ENCODE results near the gene MCCC1. TPM values are rescaled to one million over a fixed set of nuclear protein-coding genes. Genes with fewer than 3 reads are reported as not detected.

Gene MCCC1
- total and polyA plus RNA-seq, 8 donors: 16.5 to 83.9 (median 42.6) TPM

- peaks cover 0 to 8% (median 0%) of the 10 kb centered on the region in 4 donors for H3K9me3 ChIP-seq
- H3K4me1 ChIP-seq: no peaks in the 10 kb centered on the region
- H3K27me3 ChIP-seq: no peaks in the 10 kb centered on the region
- no peak for TF ChIP-seq EP300 (IDR thresholded peaks at IDR 0.05)
- no peak for TF ChIP-seq POLR2A (IDR thresholded peaks at IDR 0.05)
- no peak for TF ChIP-seq POLR2AphosphoS5 (IDR thresholded peaks at IDR 0.05)
- TF ChIP-seq CTCF (IDR thresholded peaks at IDR 0.05): no peak
- H3K4me3 ChIP-seq: no peak overlapping the region
- peaks cover 24 to 93% (median 80%) of the 10 kb centered on the region in 4 donors for H3K36me3 ChIP-seq
- H3K27ac ChIP-seq: no peak overlapping the region
- intact Hi-C loops (cut with DNase I; ENCODE audit: low total_unique reads): no loop called here
- DNase-seq: no peak
Measured at GRCh38 chr3:183050706-183051105, 48.6 kb downstream of the MCCC1 start.

GRCh38 chr3:183046883-183047282 is 52.4 kb downstream of the MCCC1 start:
- no peak for DNase-seq
- WGBS, 5 donors: 58 to 66% (median 60%) methylated on average over 2 of the region's 2 CpGs
- TF ChIP-seq POLR2A (IDR thresholded peaks at IDR 0.05) (no peak), CTCF (IDR thresholded peaks at IDR 0.05) (no peak), EP300 (IDR thresholded peaks at IDR 0.05) (no peak), POLR2AphosphoS5 (IDR thresholded peaks at IDR 0.05) (no peak)
- no peaks in the 10 kb centered on the region for H3K27me3 ChIP-seq
- peaks cover 28 to 95% (median 78%) of the 10 kb centered on the region in 4 donors for H3K36me3 ChIP-seq
- H3K4me3 ChIP-seq: no peak overlapping the region
- no peaks in the 10 kb centered on the region for H3K4me1 ChIP-seq
- H3K27ac ChIP-seq: no peak overlapping the region
- intact Hi-C loops (cut with DNase I; ENCODE audit: low total_unique reads): no loop called here
- H3K9me3 ChIP-seq: peaks cover 0 to 8% (median 0%) of the 10 kb centered on the region in 4 donors

GRCh38 chr3:183044547-183045229 is 54.6 kb downstream of the MCCC1 start:
- Histone ChIP-seq H3K9me3 (no peaks in the 10 kb centered on the region), H3K36me3 (peaks cover 11 to 95% (median 77%) of the 10 kb centered on the region in 4 donors), H3K27me3 (no peaks in the 10 kb centered on the region), H3K4me1 (no peaks in the 10 kb centered on the region), H3K4me3 (no peak overlapping the region), H3K27ac (no peak overlapping the region)
- intact Hi-C loops (cut with DNase I; ENCODE audit: low total_unique reads): no loop called here
- no peak for TF ChIP-seq EP300 (IDR thresholded peaks at IDR 0.05)
- TF ChIP-seq CTCF (IDR thresholded peaks at IDR 0.05): no peak
- no peak for TF ChIP-seq POLR2A (IDR thresholded peaks at IDR 0.05)
- no peak for TF ChIP-seq POLR2AphosphoS5 (IDR thresholded peaks at IDR 0.05)
- DNase-seq: no peak
- WGBS, 5 donors: 80 to 89% (median 82%) methylated on average over 11 of the region's 11 CpGs

- Histone ChIP-seq H3K36me3 (peaks cover 27 to 98% (median 90%) of the 10 kb centered on the region in 4 donors), H3K27me3 (no peaks in the 10 kb centered on the region), H3K4me3 (no peak overlapping the region), H3K27ac (no peak overlapping the region), H3K9me3 (no peaks in the 10 kb centered on the region), H3K4me1 (no peaks in the 10 kb centered on the region)
- 80 to 87% (median 87%) methylated on average over 12 of the region's 12 CpGs for WGBS, 5 donors
- intact Hi-C loops (cut with DNase I; ENCODE audit: low total_unique reads): no loop called here
- DNase-seq: no peak
- TF ChIP-seq POLR2AphosphoS5 (IDR thresholded peaks at IDR 0.05) (no peak), CTCF (IDR thresholded peaks at IDR 0.05) (no peak), EP300 (IDR thresholded peaks at IDR 0.05) (no peak), POLR2A (IDR thresholded peaks at IDR 0.05) (no peak)
Measured at GRCh38 chr3:183038757-183039156, 60.5 kb downstream of the MCCC1 start.
